GM10266 (cell line): ENCODE results near the gene HJURP.

Experiments used
- DNase-seq: peaks from one replicate; pipeline ENCODE4 v3.0.0; 2012; ENCODE audit errors: extremely low spot score
- TF ChIP-seq, protein P1 (sequence below): IDR thresholded peaks from 2 replicates; pipeline ENCODE4 v1.5.1; 2012; ENCODE audit warnings: mild to moderate bottlenecking, low read depth; ENCODE audit not compliant: control insufficient read depth, insufficient read depth; ENCODE audit errors: missing control alignments

The HJURP gene

DNA sequence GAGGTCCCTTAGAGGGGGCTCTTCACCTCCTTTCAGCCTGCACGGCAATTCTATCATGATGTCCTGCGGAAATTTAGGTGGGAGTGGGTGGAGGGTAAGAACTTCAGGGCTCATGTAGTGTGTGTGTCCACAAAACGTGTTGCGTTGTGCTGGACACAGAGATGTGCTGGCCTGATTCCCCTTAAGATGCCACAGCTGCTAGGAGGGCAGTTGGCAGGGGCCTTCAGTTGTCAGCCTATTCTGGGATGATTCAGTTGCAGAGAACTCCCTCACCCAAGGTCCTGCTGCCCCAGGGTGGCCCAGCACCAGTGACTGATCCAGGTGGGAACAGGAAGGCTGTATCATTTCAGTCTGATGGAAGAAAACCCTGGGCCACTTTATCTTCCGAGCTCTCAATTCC, 1.0 kb upstream of the HJURP start:
- DNase-seq: no peak
- TF ChIP-seq, protein P1, sequence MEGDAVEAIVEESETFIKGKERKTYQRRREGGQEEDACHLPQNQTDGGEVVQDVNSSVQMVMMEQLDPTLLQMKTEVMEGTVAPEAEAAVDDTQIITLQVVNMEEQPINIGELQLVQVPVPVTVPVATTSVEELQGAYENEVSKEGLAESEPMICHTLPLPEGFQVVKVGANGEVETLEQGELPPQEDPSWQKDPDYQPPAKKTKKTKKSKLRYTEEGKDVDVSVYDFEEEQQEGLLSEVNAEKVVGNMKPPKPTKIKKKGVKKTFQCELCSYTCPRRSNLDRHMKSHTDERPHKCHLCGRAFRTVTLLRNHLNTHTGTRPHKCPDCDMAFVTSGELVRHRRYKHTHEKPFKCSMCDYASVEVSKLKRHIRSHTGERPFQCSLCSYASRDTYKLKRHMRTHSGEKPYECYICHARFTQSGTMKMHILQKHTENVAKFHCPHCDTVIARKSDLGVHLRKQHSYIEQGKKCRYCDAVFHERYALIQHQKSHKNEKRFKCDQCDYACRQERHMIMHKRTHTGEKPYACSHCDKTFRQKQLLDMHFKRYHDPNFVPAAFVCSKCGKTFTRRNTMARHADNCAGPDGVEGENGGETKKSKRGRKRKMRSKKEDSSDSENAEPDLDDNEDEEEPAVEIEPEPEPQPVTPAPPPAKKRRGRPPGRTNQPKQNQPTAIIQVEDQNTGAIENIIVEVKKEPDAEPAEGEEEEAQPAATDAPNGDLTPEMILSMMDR: no peak

DNA sequence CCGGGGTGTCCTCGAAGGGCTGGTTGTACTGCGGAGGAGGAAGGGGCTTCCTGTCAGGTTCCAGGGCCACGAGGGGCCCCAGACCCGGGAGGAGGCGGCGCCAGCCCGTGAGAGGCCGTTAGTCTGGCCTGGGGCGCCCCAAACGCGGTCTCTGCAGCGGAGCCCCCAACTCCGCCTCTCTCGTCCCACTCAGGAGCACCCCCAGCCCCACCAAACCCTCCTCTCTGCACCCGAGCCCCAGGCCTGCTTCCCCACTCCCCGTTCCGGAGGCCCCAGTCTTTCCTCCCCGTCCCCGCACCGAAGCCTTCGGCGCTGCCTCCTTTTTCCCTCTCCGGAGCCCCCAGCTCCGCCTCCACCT, 473 bp downstream of the HJURP start:
- no peak for DNase-seq
- TF ChIP-seq, protein P1: no peak

DNA sequence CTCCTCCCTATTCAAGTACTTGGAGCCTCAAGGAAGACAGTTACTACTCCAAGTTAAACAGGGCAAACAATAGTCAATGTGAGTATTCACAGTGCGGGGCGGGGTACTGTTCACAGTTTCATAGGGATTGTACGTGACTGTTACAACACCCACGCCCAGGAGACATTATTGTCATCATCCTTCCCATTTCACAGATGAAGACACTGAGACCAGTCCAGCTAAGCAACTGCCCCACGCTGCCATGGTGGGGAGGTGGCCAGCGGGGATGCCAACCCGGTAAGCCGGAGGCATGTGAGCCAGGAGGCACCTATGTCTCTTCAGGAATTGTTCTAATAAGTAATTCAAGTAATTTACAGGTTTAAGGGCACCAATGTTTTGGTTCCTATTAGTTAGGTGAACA, 982 bp downstream of the HJURP start:
- TF ChIP-seq, protein P1: no peak
- no peak for DNase-seq

DNA sequence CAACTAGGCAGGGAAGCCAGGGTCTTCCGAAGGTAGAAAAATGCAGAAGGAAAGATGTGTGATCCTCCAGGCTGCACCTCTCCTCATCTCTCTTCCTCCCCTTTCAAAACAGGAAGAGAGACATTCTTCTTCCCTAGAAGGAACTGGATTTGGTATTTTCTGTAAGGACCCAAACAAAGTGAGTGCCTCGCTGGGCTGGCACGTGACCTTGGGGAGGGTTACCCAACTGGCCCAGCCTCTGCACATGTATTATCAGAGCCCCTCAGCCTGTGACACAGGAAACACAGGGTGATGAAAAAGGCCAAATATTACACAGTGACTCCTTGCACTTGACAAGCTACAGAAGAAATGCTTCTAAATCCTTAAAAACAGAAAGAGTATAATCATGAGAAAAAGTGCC, 2.3 kb downstream of the HJURP start:
- TF ChIP-seq, protein P1: no peak
- no peak for DNase-seq

DNA sequence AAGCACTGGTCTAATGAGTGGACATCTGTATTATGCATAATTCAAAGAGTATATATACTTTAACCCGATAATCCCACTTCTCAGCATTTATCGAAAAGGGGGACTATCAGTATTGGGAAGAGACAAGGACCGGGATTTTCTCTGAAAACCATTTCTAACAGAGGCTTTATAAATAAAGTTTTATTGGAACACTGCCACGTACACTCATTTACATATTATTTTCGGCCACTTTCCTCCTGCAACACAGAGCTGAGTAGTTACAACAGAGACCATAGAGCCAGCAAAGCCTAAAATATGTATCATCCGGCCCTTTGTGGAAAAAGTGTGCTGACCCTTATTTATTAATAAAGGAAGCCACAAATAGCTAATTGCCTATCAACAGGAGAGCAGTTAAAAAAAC, 3.2 kb downstream of the HJURP start:
- TF ChIP-seq, protein P1: no peak

DNA sequence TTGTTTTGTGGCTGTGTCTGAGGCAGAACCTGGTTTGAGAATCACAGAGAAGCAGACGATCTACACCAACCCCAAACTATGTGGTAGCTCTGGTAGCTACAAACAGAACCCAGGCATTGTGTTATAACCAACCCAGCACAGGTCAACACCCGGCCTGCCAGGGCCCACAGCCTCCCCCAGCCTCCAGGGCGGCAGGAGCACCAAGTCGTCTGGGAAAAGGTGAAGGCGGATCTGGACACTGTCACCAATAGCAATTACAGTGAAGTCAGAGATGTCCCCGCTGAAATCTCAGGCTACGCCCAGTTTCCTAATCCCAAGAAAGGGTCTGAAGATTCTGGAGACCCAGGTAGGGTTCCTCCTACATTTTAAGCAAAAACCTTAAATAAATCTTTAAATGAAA, 3.6 kb downstream of the HJURP start:
- TF ChIP-seq, protein P1: no peak
- no peak for DNase-seq

More for the DNA sequence above, 3.2 kb downstream of the HJURP start:
- DNase-seq: no peak

DNA sequence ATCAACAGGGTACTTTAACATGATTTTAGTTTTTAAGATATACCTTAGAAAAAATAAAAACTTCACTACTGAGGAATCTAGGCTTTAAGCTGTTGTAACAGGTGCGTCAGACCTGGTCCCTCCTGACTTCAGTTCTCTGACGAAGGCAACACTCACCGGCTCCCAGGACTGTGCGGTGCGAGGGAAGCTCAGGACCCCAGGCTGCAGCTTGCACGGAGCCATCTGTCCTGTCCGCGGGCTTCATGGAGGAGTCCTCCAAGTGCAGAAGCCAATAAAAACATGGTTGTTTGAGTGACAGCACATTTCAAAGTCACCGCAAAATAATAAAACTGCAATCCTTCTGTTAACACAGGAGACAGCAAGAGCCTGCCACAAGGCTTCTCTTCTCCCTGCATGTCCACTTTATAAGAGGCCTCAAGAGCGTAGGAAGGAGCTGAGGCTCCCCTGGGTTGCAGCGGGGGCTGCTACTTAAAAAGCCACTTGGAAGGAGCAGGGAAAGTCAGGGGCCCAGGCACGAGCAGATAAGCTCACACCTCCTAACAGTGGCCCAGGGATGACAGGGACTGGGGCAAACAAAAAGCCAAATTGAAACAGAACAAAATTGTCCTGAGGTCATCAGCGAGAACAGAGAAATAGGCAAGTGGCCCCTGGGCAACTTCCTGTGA, 4.6 kb downstream of the HJURP start:
- TF ChIP-seq, protein P1: no peak
- DNase-seq: no peak
